Fibroblast of lung (primary cell): ENCODE data around the gene PLCB2. TPM values are rescaled to one million over a fixed set of nuclear protein-coding genes. Genes with fewer than 3 reads are reported as not detected.

ENCODE experiments used
- DNase-seq, 2 donors: peaks; one replicate each; pipeline versions ENCODE4 v3.0.0 to v3.0.0-alpha.2; 2010; ENCODE audit warnings: low read depth in 2 of 2
- H2AFZ ChIP-seq: 2 replicates; pipeline ENCODE4 v1.5.1; 2012; ENCODE audit warnings: low read length, control low read depth, inconsistent platforms
- H3K27ac ChIP-seq: 2 replicates; pipeline ENCODE4 v1.5.1; 2011; ENCODE audit warnings: low read length, control low read depth; ENCODE audit not compliant: insufficient read depth
- H3K27me3 ChIP-seq: 2 replicates; pipeline ENCODE4 v1.5.1; 2011; ENCODE audit warnings: mild to moderate bottlenecking, low read length; ENCODE audit not compliant: control insufficient read depth, insufficient read depth
- H3K36me3 ChIP-seq: 2 replicates; pipeline ENCODE4 v1.5.1; 2011; ENCODE audit warnings: low read length; ENCODE audit not compliant: control insufficient read depth, insufficient read depth
- H3K4me1 ChIP-seq: 2 replicates; pipeline ENCODE4 v1.5.1; 2011; ENCODE audit warnings: low read length; ENCODE audit not compliant: control insufficient read depth, insufficient read depth; ENCODE audit errors: extremely low read depth
- H3K4me2 ChIP-seq: 2 replicates; pipeline ENCODE4 v1.5.1; 2011; ENCODE audit warnings: low read length, control low read depth; ENCODE audit not compliant: insufficient read depth; ENCODE audit errors: extremely low read depth
- H3K4me3 ChIP-seq, 4 experiments: fragments of 200-600 bp in 1 of 4; sonication (generic) in 1 of 4; replicated peaks in 1 of 4; 2 replicates each; pipeline ENCODE4 v1.5.1; 2011 to 2016; ENCODE audit warnings: low read length in 4 of 4, low read depth in 3 of 4, mild to moderate bottlenecking in 3 of 4, control low read depth in 2 of 4, inconsistent platforms in 1 of 4, mixed read lengths in 1 of 4; ENCODE audit not compliant: insufficient read depth in 1 of 4; ENCODE audit errors: control extremely low read depth in 1 of 4
- H3K79me2 ChIP-seq: 2 replicates; pipeline ENCODE4 v1.5.1; 2012; ENCODE audit warnings: mild to moderate bottlenecking, low read length, inconsistent platforms; ENCODE audit not compliant: control insufficient read depth, insufficient read depth
- H3K9ac ChIP-seq: 2 replicates; pipeline ENCODE4 v1.5.1; 2011; ENCODE audit warnings: mild to moderate bottlenecking, low read length, control low read depth; ENCODE audit not compliant: insufficient read depth
- H3K9me3 ChIP-seq: 2 replicates; pipeline ENCODE4 v1.5.1; 2012; ENCODE audit warnings: low read depth, low read length; ENCODE audit not compliant: control insufficient read depth, insufficient read depth
- H4K20me1 ChIP-seq: 2 replicates; pipeline ENCODE4 v1.5.1; 2011; ENCODE audit warnings: low read length; ENCODE audit not compliant: control insufficient read depth, insufficient read depth; ENCODE audit errors: extremely low read depth
- CTCF ChIP-seq, 2 donors: IDR thresholded peaks in 1 of 2; conservative IDR thresholded peaks in 1 of 2; 1 replicate in 1 of 2; 2 replicates in 1 of 2; pipeline ENCODE4 v1.5.1; 2011 to 2012; ENCODE audit warnings: low read length in 2 of 2, control low read depth in 1 of 2, inconsistent platforms in 1 of 2, low read depth in 1 of 2, mild to moderate bottlenecking in 1 of 2
- EZH2 ChIP-seq: IDR thresholded peaks from 2 replicates; pipeline ENCODE4 v1.5.1; 2012; ENCODE audit warnings: low read length, control low read depth, mild to moderate bottlenecking; ENCODE audit errors: missing control alignments
- polyA plus RNA-seq, 2 donors: library from polyadenylated mRNA; depleted of rRNA in 1 of 2; stranded (reverse) in 1 of 2; unstranded in 1 of 2; fragments of >200 nt; gene quantifications; 2 replicates each; pipeline ENCODE4 v1.2.1, GENCODE V29; 2011 to 2012; ENCODE audit warnings: missing spikeins in 1 of 2
- total RNA-seq: library from RNA; depleted of rRNA; stranded (reverse); fragments of >200 nt; gene quantifications from 2 replicates; pipeline ENCODE4 v1.2.1, GENCODE V29; 2014

PLCB2 gene
- total and polyA plus RNA-seq, 2 donors (not counting 1 experiment from before 2014, with no cell fraction given), result under 0.01 to 0.40 TPM

GRCh38 chr15:40310001-40310959, 2.5 kb upstream of the PLCB2 start:
- H3K4me2 ChIP-seq, result no peak overlapping the region

GRCh38 chr15:40309344-40309862, 1.7 kb upstream of the PLCB2 start:
- no peak overlapping the region for H3K4me2 ChIP-seq
- no peak overlapping the region for H2AFZ ChIP-seq
- no peak overlapping the region for H3K27ac ChIP-seq
- H3K4me1 ChIP-seq, result no peaks in the 10 kb centered on the region
- no peak overlapping the region for H3K9ac ChIP-seq
- no peaks in the 10 kb centered on the region for H3K36me3 ChIP-seq
- DNase-seq, result no peak
- H3K27me3 ChIP-seq, result peaks cover 30% of the 10 kb centered on the region
- no peaks in the 10 kb centered on the region for H3K9me3 ChIP-seq
- TF ChIP-seq EZH2, result no peak
- TF ChIP-seq CTCF (conservative IDR thresholded peaks at IDR 0.05 in 1 of 2, IDR thresholded peaks at IDR 0.05 in 1 of 2; ENCODE audit: low read depth in 1 of 2, low read length in 2 of 2), result no peak
- no peaks in the 10 kb centered on the region for H4K20me1 ChIP-seq
- no peak overlapping the region for H3K4me3 ChIP-seq
- no peaks in the 10 kb centered on the region for H3K79me2 ChIP-seq

More at GRCh38 chr15:40310001-40310959, 2.5 kb upstream of the PLCB2 start:
- H3K36me3 ChIP-seq, result no peaks in the 10 kb centered on the region
- no peaks in the 10 kb centered on the region for H3K9me3 ChIP-seq
- TF ChIP-seq EZH2 (no peak), CTCF (conservative IDR thresholded peaks at IDR 0.05 in 1 of 2, IDR thresholded peaks at IDR 0.05 in 1 of 2; ENCODE audit: low read depth in 1 of 2, low read length in 2 of 2) (peak; percentile 58 to 83)
- H3K4me3 ChIP-seq, result no peak overlapping the region
- no peak overlapping the region for H3K9ac ChIP-seq
- H4K20me1 ChIP-seq, result no peaks in the 10 kb centered on the region
- peaks cover 2% of the 10 kb centered on the region for H3K4me1 ChIP-seq
- DNase-seq, result peak in 1 of 2 donors; percentile 42
- no peak overlapping the region for H3K27ac ChIP-seq
- H2AFZ ChIP-seq, result no peak overlapping the region
- no peaks in the 10 kb centered on the region for H3K79me2 ChIP-seq
- peaks cover 29% of the 10 kb centered on the region for H3K27me3 ChIP-seq

- Histone ChIP-seq H3K36me3 (no peaks in the 10 kb centered on the region), H3K4me3 (no peak overlapping the region), H2AFZ (no peak overlapping the region), H3K9ac (no peak overlapping the region), H3K27me3 (peaks cover 27% of the 10 kb centered on the region), H3K27ac (no peak overlapping the region), H4K20me1 (no peaks in the 10 kb centered on the region), H3K9me3 (no peaks in the 10 kb centered on the region), H3K4me2 (no peak overlapping the region), H3K79me2 (no peaks in the 10 kb centered on the region), H3K4me1 (no peaks in the 10 kb centered on the region)
- DNase-seq, result no peak
- TF ChIP-seq EZH2 (no peak), CTCF (conservative IDR thresholded peaks at IDR 0.05 in 1 of 2, IDR thresholded peaks at IDR 0.05 in 1 of 2; ENCODE audit: low read depth in 1 of 2, low read length in 2 of 2) (no peak)
These were observed 827 bp downstream of the PLCB2 start for GRCh38 chr15:40306908-40307307.
